Loucy (cell line): ENCODE results near the gene ARHGAP26.

Experiments
- H2AFZ ChIP-seq: fragments of 200-600 bp; sonication (generic); 2 replicates; pipeline ENCODE4 v1.6.0; 2016; ENCODE audit warnings: antibody characterized with exemption, mild to moderate bottlenecking, low read length, moderate library complexity
- H3F3A ChIP-seq: fragments of 200-600 bp; 2 replicates; pipeline ENCODE4 v1.6.0; 2016; ENCODE audit warnings: antibody characterized with exemption, low read depth, mild to moderate bottlenecking
- H3K27me3 ChIP-seq: fragments of 200-600 bp; sonication (generic); 2 replicates; pipeline ENCODE4 v1.6.1; 2014; ENCODE audit warnings: low read length, mild to moderate bottlenecking; ENCODE audit not compliant: insufficient read depth, poor library complexity, severe bottlenecking
- H3K36me3 ChIP-seq: fragments of 200-600 bp; sonication (generic); 2 replicates; pipeline ENCODE4 v1.6.1; 2016; ENCODE audit warnings: low read length; ENCODE audit not compliant: insufficient read depth
- H3K4me1 ChIP-seq: fragments of 200-600 bp; sonication (generic); 2 replicates; pipeline ENCODE4 v1.5.1; 2014; ENCODE audit warnings: low read length, mild to moderate bottlenecking; ENCODE audit not compliant: insufficient read depth, poor library complexity, severe bottlenecking
- H3K4me2 ChIP-seq: fragments of 200-600 bp; sonication (generic); 2 replicates; pipeline ENCODE4 v1.6.0; 2014; ENCODE audit warnings: antibody characterized with exemption, low read length, low read depth, mild to moderate bottlenecking; ENCODE audit not compliant: poor library complexity, severe bottlenecking
- H3K4me3 ChIP-seq: fragments of 200-600 bp; sonication (generic); 2 replicates; pipeline ENCODE4 v1.5.1; 2014; ENCODE audit warnings: low read length, mild to moderate bottlenecking, mixed read lengths; ENCODE audit not compliant: poor library complexity, severe bottlenecking
- H3K79me2 ChIP-seq: fragments of 200-600 bp; sonication (generic); 2 replicates; pipeline ENCODE4 v1.6.1; 2014; ENCODE audit warnings: low read length; ENCODE audit not compliant: insufficient read depth
- H3K9ac ChIP-seq: fragments of 200-600 bp; sonication (generic); 2 replicates; pipeline ENCODE4 v1.6.0; 2014; ENCODE audit warnings: mild to moderate bottlenecking, low read depth, low read length, moderate library complexity; ENCODE audit not compliant: poor library complexity, severe bottlenecking
- H3K9me2 ChIP-seq: fragments of 200-600 bp; sonication (generic); replicated peaks from 2 replicates; pipeline ENCODE4 v1.6.1; 2016; ENCODE audit warnings: low read depth, low read length, mixed read lengths
- H3K9me3 ChIP-seq: fragments of 200-600 bp; sonication (generic); 2 replicates; pipeline ENCODE4 v1.6.1; 2014; ENCODE audit warnings: mild to moderate bottlenecking, antibody characterized with exemption, low read length, low read depth; ENCODE audit not compliant: insufficient read depth
- H4K20me1 ChIP-seq: fragments of 200-600 bp; sonication (generic); 2 replicates; pipeline ENCODE4 v1.6.0; 2014; ENCODE audit warnings: antibody characterized with exemption, low read length, mild to moderate bottlenecking; ENCODE audit not compliant: insufficient read depth, poor library complexity, severe bottlenecking
- EZH2phosphoT487 ChIP-seq: fragments of 200-600 bp; IDR thresholded peaks from 2 replicates; pipeline ENCODE4 v1.6.1; 2018; ENCODE audit warnings: antibody characterized with exemption, mild to moderate bottlenecking, moderate library complexity, borderline replicate concordance
- TF ChIP-seq, protein P1 (sequence below): fragments of 200-600 bp; sonication (generic); conservative IDR thresholded peaks from 2 replicates; pipeline ENCODE4 v1.5.1; 2014; ENCODE audit warnings: mild to moderate bottlenecking, antibody characterized with exemption, low read length

Gene ARHGAP26

DNA sequence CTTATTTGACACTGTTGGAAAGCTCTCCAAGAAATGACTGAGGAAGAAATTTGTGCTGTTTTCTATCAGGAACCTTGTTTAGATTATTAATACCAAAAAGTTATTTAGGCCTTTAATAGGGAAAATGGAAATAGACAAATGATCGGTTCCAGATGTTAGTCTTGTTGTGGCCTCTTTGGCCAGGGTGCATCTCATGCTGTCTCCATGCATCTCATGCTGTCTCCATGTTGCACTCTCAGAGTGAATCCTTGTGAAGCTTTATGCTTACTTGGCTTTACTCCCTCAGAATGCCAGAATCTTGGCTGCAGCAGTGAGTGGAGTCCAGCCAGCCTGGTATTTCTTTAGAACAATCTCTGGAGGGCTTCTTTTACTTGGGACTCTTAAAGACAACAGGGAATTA is 185.5 kb downstream of the ARHGAP26 start:
- Histone ChIP-seq H2AFZ (no peak overlapping the region), H3K79me2 (no peaks in the 10 kb centered on the region), H3K27me3 (no peaks in the 10 kb centered on the region), H3K4me1 (peaks cover 12% of the 10 kb centered on the region), H3K4me3 (no peak overlapping the region), H3F3A (no peaks in the 10 kb centered on the region), H4K20me1 (no peaks in the 10 kb centered on the region), H3K9me3 (no peaks in the 10 kb centered on the region), H3K36me3 (no peaks in the 10 kb centered on the region), H3K4me2 (no peak overlapping the region), H3K9ac (no peak overlapping the region), H3K9me2 (no peaks in the 10 kb centered on the region)
- TF ChIP-seq, protein P1, sequence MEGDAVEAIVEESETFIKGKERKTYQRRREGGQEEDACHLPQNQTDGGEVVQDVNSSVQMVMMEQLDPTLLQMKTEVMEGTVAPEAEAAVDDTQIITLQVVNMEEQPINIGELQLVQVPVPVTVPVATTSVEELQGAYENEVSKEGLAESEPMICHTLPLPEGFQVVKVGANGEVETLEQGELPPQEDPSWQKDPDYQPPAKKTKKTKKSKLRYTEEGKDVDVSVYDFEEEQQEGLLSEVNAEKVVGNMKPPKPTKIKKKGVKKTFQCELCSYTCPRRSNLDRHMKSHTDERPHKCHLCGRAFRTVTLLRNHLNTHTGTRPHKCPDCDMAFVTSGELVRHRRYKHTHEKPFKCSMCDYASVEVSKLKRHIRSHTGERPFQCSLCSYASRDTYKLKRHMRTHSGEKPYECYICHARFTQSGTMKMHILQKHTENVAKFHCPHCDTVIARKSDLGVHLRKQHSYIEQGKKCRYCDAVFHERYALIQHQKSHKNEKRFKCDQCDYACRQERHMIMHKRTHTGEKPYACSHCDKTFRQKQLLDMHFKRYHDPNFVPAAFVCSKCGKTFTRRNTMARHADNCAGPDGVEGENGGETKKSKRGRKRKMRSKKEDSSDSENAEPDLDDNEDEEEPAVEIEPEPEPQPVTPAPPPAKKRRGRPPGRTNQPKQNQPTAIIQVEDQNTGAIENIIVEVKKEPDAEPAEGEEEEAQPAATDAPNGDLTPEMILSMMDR, result no peak
- TF ChIP-seq EZH2phosphoT487, result no peak

GRCh38 chr5:142957528-142957927 is 187.4 kb downstream of the ARHGAP26 start:
- no peak overlapping the region for H3K9ac ChIP-seq
- no peak overlapping the region for H3K4me2 ChIP-seq
- no peak overlapping the region for H2AFZ ChIP-seq
- no peaks in the 10 kb centered on the region for H3K27me3 ChIP-seq
- no peaks in the 10 kb centered on the region for H3K36me3 ChIP-seq
- no peaks in the 10 kb centered on the region for H3F3A ChIP-seq
- TF ChIP-seq, protein P1, result no peak
- no peak for TF ChIP-seq EZH2phosphoT487
- no peaks in the 10 kb centered on the region for H4K20me1 ChIP-seq
- no peak overlapping the region for H3K4me3 ChIP-seq
- H3K79me2 ChIP-seq, result no peaks in the 10 kb centered on the region
- no peaks in the 10 kb centered on the region for H3K9me2 ChIP-seq
- H3K9me3 ChIP-seq, result no peaks in the 10 kb centered on the region
- peaks cover 12% of the 10 kb centered on the region for H3K4me1 ChIP-seq

DNA sequence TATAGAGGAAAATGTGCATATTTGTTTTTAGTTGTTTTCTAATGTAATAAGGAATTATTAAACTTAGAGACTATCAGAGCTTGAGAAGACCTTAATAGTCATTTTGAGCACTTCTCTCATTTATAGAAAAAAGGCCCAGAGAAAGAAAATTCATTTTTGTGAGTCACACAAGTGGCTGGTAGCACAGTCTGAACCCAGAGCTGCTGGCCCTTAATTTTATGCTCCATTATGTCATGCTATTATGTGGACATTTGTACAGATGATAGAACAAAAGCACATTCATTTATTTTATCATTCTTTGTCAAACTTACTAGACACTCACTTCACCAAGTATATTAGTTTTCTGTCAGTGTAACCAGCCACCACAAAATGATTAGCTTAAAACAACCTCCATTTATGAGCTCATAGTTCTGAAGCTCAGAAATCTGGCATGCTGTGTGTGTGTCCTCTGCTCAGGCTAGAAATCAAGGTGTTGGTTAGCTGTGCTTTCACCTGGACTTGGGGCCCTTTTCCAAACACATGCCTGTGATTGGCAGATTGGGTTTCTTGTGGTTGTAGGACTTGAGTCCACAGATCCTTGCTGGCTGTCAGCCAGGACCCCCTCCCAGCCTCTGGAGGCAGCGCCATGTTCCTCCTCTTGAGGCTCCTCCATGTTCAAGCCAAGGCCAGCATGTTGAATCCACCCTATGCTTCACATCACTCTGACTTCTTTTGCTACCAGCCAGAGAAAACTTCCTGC is 188.9 kb downstream of the ARHGAP26 start:
- no peak overlapping the region for H3K4me3 ChIP-seq
- H3K4me2 ChIP-seq, result peak overlapping the region; percentile 28
- no peaks in the 10 kb centered on the region for H3K9me3 ChIP-seq
- no peaks in the 10 kb centered on the region for H3K9me2 ChIP-seq
- TF ChIP-seq EZH2phosphoT487, result no peak
- TF ChIP-seq, protein P1, result no peak
- no peak overlapping the region for H3K9ac ChIP-seq
- H4K20me1 ChIP-seq, result no peaks in the 10 kb centered on the region
- H3F3A ChIP-seq, result no peaks in the 10 kb centered on the region
- peaks cover 12% of the 10 kb centered on the region for H3K4me1 ChIP-seq
- no peak overlapping the region for H2AFZ ChIP-seq
- no peaks in the 10 kb centered on the region for H3K79me2 ChIP-seq
- no peaks in the 10 kb centered on the region for H3K27me3 ChIP-seq
- H3K36me3 ChIP-seq, result no peaks in the 10 kb centered on the region
